IMR-90 (cell line): Measurements from ENCODE around the gene CDH13.

ENCODE experiments used
- BHLHE40 ChIP-seq: fragments of 150-350 bp; IDR thresholded peaks from 2 replicates; pipeline ENCODE4 v1.6.1; 2016; ENCODE audit warnings: mild to moderate bottlenecking, low read depth, low read length
- CEBPB ChIP-seq: IDR thresholded peaks from 2 replicates; pipeline ENCODE4 v1.6.1; 2012; ENCODE audit warnings: low read depth, low read length, improper control_type of control experiment
- CHD1 ChIP-seq: IDR thresholded peaks from 2 replicates; pipeline ENCODE4 v1.6.1; 2012; ENCODE audit warnings: low read depth, low read length, improper control_type of control experiment
- CTCF ChIP-seq: conservative IDR thresholded peaks from 2 replicates; pipeline ENCODE4 v1.5.1; 2012; ENCODE audit warnings: mild to moderate bottlenecking, low read depth, low read length, improper control_type of control experiment
- ELK1 ChIP-seq: fragments of 150-350 bp; IDR thresholded peaks from 2 replicates; pipeline ENCODE4 v1.6.1; 2016; ENCODE audit warnings: low read depth, mild to moderate bottlenecking, low read length, moderate library complexity, borderline replicate concordance
- FOS ChIP-seq: fragments of 150-350 bp; IDR thresholded peaks from 2 replicates; pipeline ENCODE4 v1.6.1; 2016; ENCODE audit warnings: low read depth, low read length
- MAFK ChIP-seq: IDR thresholded peaks from 2 replicates; pipeline ENCODE4 v1.6.1; 2012; ENCODE audit warnings: low read depth, low read length, improper control_type of control experiment
- MXI1 ChIP-seq: IDR thresholded peaks from 2 replicates; pipeline ENCODE4 v1.6.1; 2012; ENCODE audit warnings: low read depth, mild to moderate bottlenecking, low read length, moderate library complexity, borderline replicate concordance
- NFE2L2 ChIP-seq: fragments of 150-350 bp; IDR thresholded peaks from 2 replicates; pipeline ENCODE4 v1.6.1; 2016; ENCODE audit warnings: low read depth, mild to moderate bottlenecking, low read length
- POLR2A ChIP-seq: IDR thresholded peaks from 2 replicates; pipeline ENCODE4 v1.6.1; 2012; ENCODE audit warnings: mild to moderate bottlenecking, low read depth, low read length
- RAD21 ChIP-seq: IDR thresholded peaks from 2 replicates; pipeline ENCODE4 v1.6.1; 2012; ENCODE audit warnings: low read length, improper control_type of control experiment
- RFX5 ChIP-seq: IDR thresholded peaks from 2 replicates; pipeline ENCODE4 v1.8.0; 2012; ENCODE audit warnings: low read depth, mild to moderate bottlenecking, low read length, moderate library complexity
- SMC3 ChIP-seq: fragments of 150-350 bp; IDR thresholded peaks from 2 replicates; pipeline ENCODE4 v1.6.1; 2016; ENCODE audit warnings: low read depth, mild to moderate bottlenecking, antibody characterized with exemption, low read length, moderate library complexity
- USF2 ChIP-seq: fragments of 150-350 bp; IDR thresholded peaks from 2 replicates; pipeline ENCODE4 v1.6.1; 2017; ENCODE audit warnings: mild to moderate bottlenecking, antibody characterized with exemption, low read length, low read depth

- TF ChIP-seq CTCF = no peak
- TF ChIP-seq RFX5 = no peak
- no peak for TF ChIP-seq USF2
- TF ChIP-seq MXI1 = no peak
- TF ChIP-seq FOS = no peak
- TF ChIP-seq ELK1 = no peak
- no peak for TF ChIP-seq MAFK
- no peak for TF ChIP-seq BHLHE40
- TF ChIP-seq POLR2A = no peak
- no peak for TF ChIP-seq NFE2L2
- TF ChIP-seq CEBPB = no peak
- TF ChIP-seq RAD21 = no peak
- TF ChIP-seq SMC3 = no peak
- no peak for TF ChIP-seq CHD1
Measured at GRCh38 chr16:83407928-83408327, 781.2 kb downstream of the CDH13 start.
